ENCODE data around the gene ATXN10.

The ATXN10 gene

DNA sequence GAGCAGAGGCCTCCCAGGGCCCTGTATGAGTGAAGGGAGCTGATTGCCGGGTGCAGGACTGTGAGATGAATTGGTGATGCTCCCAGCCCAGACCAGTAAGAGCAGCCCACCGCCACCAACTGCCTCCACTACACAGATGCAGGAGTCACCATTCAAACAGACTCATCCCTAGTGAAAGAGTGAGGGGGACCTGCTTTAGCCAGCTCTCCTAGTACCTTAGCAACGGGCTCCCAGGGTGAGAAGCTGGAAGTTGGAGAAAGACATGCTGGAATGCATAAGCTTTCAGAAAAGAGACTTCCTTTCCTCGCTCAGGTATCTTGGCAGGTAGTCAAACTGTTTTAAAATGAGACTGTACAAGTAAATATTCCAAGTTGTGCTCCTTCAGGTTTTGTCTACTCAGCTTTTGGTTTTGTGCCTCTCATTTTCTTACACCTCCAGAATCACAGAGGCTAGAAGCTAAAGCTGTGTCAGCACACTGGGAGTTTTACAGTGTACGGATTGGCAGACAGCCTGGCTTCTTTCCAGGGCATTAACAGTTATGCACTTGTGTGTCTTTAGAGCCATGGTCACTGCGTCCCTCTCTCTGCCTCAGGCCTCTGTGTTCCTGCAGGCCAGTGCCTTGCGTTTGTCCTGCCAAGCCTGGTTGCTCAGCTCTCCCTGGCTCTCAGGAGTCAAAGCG is 146.2 kb downstream of the ATXN10 start:
- no peak for DNase-seq (ENCODE audit: extremely low read depth, low read depth)
- TF ChIP-seq, protein P1, sequence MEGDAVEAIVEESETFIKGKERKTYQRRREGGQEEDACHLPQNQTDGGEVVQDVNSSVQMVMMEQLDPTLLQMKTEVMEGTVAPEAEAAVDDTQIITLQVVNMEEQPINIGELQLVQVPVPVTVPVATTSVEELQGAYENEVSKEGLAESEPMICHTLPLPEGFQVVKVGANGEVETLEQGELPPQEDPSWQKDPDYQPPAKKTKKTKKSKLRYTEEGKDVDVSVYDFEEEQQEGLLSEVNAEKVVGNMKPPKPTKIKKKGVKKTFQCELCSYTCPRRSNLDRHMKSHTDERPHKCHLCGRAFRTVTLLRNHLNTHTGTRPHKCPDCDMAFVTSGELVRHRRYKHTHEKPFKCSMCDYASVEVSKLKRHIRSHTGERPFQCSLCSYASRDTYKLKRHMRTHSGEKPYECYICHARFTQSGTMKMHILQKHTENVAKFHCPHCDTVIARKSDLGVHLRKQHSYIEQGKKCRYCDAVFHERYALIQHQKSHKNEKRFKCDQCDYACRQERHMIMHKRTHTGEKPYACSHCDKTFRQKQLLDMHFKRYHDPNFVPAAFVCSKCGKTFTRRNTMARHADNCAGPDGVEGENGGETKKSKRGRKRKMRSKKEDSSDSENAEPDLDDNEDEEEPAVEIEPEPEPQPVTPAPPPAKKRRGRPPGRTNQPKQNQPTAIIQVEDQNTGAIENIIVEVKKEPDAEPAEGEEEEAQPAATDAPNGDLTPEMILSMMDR (IDR thresholded peaks at IDR 0.05; ENCODE audit: low read depth, low read length) = no peak

DNA sequence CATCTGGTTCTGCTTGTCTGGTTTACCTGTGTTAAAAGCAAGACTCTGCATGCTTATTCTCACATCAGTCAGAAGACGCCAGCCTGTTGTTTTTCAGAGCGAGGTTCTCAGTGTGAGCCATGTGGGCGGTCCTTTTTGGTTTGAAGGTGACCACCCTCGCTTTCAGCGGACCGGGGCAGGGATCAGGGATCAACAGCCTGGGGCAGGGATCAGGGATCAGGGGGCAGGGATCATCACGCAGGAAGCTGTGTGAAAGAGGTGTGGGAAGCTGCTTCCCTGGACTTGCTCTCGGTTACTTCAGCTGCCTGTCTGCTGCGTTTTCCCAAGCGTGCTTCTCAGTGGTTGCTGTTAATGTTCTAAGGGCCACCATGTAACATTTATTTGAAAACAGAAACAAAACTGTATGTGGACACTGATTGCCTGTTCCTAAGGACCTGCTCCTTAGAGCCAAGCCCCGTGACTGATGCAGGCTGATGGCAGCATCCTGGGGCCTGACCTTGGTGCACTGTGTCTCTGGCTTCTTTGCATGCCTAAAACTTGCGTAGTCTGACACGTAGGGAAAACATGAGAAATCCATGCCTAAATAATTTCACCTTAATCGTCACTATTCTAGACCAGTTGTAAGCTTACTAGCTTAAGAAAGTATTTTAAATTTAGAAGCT is 146.9 kb downstream of the ATXN10 start:
- DNase-seq (ENCODE audit: extremely low read depth, low read depth) = no peak
- TF ChIP-seq, protein P1 (IDR thresholded peaks at IDR 0.05; ENCODE audit: low read depth, low read length) = no peak

DNA sequence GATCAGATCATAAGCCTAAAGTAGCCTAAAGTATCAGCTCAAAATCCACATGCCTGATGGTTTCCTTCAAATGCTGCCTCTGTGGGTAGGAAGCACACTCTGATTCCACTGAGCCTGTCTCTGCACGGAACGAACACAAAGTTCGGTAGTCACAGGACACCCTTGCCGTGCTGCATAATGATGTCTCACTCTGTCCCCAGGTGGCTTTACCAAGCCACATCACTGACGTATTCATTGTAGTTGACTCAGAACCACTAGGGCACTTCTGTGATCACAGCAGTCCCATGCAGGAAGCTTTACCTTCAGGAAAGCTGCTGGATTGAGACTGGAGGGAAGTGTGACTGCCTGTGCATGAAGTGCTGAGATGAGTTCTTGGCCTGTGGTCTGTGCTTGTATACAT is 147.7 kb downstream of the ATXN10 start:
- TF ChIP-seq, protein P1 (IDR thresholded peaks at IDR 0.05; ENCODE audit: low read depth, low read length) = no peak
- no peak for DNase-seq (ENCODE audit: extremely low read depth, low read depth)

DNA sequence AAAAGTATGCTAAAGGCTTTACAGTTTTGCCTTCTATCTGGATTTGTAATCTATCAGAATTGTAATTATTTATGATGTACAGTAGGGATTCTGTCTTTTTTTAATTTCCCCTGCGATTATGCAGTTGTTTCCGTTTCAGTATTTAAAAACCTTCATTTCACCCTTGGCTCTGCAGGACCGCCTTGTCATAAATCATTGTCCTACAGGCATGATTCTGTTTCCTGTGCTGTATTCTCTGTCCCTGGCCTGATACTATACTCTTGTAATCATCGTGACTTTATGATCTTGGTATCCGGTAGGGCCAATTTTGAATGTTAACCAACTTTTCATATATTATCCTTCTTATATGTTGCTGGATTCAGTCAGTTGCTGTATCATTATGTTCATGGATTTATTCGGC is 151.7 kb downstream of the ATXN10 start:
- TF ChIP-seq, protein P1 (IDR thresholded peaks at IDR 0.05; ENCODE audit: low read depth, low read length) = no peak
- no peak for DNase-seq (ENCODE audit: extremely low read depth, low read depth)

DNA sequence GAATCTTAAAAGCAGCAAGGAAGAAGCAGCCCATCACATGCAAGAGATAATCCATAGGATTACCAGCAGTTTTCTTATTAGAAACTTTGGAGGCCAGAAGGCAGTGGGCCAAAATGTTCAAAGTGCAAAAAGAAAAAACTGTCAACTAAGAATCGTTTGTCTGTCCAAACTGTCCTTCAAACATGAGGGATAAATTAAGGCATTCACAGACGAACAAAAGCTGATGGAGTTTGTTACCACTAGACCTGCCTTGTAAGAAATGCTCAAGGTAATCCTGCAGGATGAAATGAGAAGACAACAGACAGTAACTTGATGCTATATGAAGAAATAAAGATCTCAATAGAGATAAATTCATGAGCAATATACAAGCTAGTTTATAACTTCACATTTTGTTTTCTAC is 154.9 kb downstream of the ATXN10 start:
- TF ChIP-seq, protein P1 (IDR thresholded peaks at IDR 0.05; ENCODE audit: low read depth, low read length) = no peak
- no peak for DNase-seq (ENCODE audit: extremely low read depth, low read depth)

DNA sequence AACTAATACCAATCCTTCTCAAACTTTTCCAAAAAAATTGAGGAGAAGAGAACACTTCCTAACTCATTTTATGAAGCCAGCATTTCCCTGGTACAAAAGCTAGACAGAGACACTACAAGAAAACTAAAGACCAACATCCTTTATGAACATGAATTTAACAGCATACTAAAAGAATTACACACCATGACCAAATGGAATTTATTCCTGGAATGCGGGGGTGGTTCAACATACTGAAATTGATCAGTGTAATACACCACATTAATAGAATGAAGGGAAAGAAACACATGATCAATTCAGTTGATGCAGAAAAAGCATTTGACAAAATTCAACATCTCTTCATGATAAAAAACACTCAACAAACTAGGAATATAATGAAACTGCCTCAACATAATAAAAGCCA is 157.2 kb downstream of the ATXN10 start:
- DNase-seq (ENCODE audit: extremely low read depth, low read depth) = no peak
- TF ChIP-seq, protein P1 (IDR thresholded peaks at IDR 0.05; ENCODE audit: low read depth, low read length) = no peak

DNA sequence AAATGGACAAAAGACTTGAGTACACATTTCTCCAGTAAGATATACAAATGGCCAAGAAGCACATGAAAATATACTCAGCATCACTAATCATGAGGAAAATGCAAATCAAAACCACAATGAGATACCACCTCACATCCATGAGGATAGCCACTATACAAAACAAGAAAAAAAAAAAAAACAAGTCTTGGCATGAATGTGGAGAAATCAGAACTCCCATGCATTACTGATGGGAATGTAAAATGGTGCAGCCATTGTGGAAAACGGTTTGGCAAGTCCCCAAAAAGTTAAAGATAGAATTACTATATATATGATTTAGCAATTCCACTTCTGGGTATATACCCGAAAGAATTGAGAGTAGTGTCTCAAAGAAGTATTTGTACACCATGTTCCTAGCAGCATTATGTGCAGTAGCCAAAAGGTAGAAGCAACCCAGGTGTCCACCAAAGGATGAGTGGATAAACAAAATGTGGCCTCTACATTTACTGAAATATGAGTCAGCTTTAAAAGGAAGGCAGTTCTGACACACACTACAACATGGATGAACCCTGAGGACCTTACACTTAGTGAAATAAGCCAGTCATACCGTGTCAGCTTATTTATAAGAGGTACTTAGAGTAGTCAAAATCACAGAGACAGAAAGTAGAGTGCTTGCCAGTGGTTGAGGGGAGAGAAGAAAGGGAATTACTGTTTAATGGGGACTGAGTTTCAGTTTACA is 159.1 kb downstream of the ATXN10 start:
- TF ChIP-seq, protein P1 (IDR thresholded peaks at IDR 0.05; ENCODE audit: low read depth, low read length) = no peak
- DNase-seq (ENCODE audit: extremely low read depth, low read depth) = no peak

All from AG09319 (cell line).